Gastrocnemius medialis (tissue), 4 donors: ENCODE measurements around the gene MEIS1. TPM values are rescaled to one million over a fixed set of nuclear protein-coding genes. Genes with fewer than 3 reads are reported as not detected.

ENCODE experiments used
- ATAC-seq, 2 donors: fragments of 150-250 bp; one replicate each; pipeline ENCODE4 v1.9.1; 2016
- DNase-seq, 2 donors: peaks; one replicate each; pipeline ENCODE4 v3.0.0-alpha.2; 2019
- H3K27ac ChIP-seq, 4 donors: fragments of 200-600 bp; sonication (generic); 1 replicate in 1 of 4; 2 replicates in 3 of 4; pipeline ENCODE4 v1.5.1; 2016 to 2018; ENCODE audit warnings: mild to moderate bottlenecking in 2 of 4, moderate library complexity in 1 of 4
- H3K27me3 ChIP-seq, 3 donors: fragments of 200-600 bp; sonication (generic) in 2 of 3; 1 replicate in 1 of 3; 2 replicates in 2 of 3; pipeline versions ENCODE4 v1.5.1 to v1.6.0; 2016 to 2019; ENCODE audit warnings: mild to moderate bottlenecking in 1 of 3, moderate library complexity in 1 of 3
- H3K36me3 ChIP-seq, 2 donors: fragments of 200-600 bp; sonication (generic) in 1 of 2; one replicate each; pipeline ENCODE4 v1.5.1; 2017 to 2018
- H3K4me1 ChIP-seq, 2 donors: fragments of 200-600 bp; sonication (generic) in 1 of 2; one replicate each; pipeline ENCODE4 v1.5.1; 2016 to 2017; ENCODE audit warnings: mild to moderate bottlenecking in 2 of 2
- H3K4me3 ChIP-seq, 4 donors: fragments of 200-600 bp; sonication (generic) in 3 of 4; 1 replicate in 1 of 4; 2 replicates in 3 of 4; pipeline ENCODE4 v1.5.1; 2016 to 2019; ENCODE audit warnings: mild to moderate bottlenecking in 2 of 4
- H3K9me3 ChIP-seq, 3 donors: fragments of 200-600 bp; sonication (generic) in 2 of 3; 1 replicate in 1 of 3; 2 replicates in 2 of 3; pipeline ENCODE4 v1.5.1; 2016 to 2019
- POLR2A ChIP-seq, 2 donors: fragments of 450-650 bp; IDR thresholded peaks; one replicate each; pipeline ENCODE4 v1.6.1; 2017; ENCODE audit warnings: antibody characterized with exemption in 2 of 2, mild to moderate bottlenecking in 2 of 2, moderate library complexity in 2 of 2
- in situ Hi-C, 4 donors: fragments of 200-750 bp; cut with MboI; loops; one replicate each; pipeline versions ENCODE4 v1.15.0 to v1.8.0; 2017; ENCODE audit warnings: low sequenced_read_pairs in 4 of 4
- intact Hi-C: fragments of 100-400 bp; cut with DNase I; formaldehyde crosslinking; loops from one replicate; pipeline ENCODE4 v1.15.1; 2023; ENCODE audit warnings: low total_unique reads
- total RNA-seq, 4 donors: library from RNA; depleted of rRNA; stranded (reverse); fragments of >200 nt; gene quantifications; one replicate each; pipeline versions ENCODE4 v1.1.0 to v1.2.3, GENCODE V29; 2016
- TF ChIP-seq, protein P1 (sequence below), 5 experiments: fragments of 450-650 bp in 3 of 5; fragments of 200-600 bp in 2 of 5; sonication (generic) in 2 of 5; IDR thresholded peaks in 4 of 5; conservative IDR thresholded peaks in 1 of 5; 1 replicate in 4 of 5; 2 replicates in 1 of 5; pipeline ENCODE4 v1.5.1; 2016 to 2019; ENCODE audit warnings: antibody characterized with exemption in 5 of 5, mild to moderate bottlenecking in 3 of 5, moderate library complexity in 3 of 5

The MEIS1 gene
- total RNA-seq, 4 donors from 2014 or later = 1.3 to 8.2 (median 2.0) TPM

DNA sequence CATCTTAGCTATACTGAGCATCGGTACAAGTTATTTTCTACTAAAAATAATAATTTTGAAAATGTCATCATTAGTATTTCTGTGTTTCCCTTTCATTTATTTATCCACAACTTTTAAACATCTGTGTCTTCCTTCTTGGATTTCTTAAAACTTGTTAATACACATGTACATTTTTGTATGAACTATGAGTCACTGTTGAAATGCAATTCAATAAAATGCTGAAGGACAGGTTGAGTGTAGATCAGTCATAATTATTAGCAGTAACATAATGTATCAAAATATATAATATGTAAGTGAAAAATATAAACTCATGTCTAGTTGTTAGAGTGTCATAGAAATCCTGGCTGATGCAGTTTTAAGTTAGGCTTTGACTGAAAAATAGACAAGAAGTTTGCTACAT is 115.9 kb downstream of the MEIS1 start:
- no peak overlapping the region for H3K4me3 ChIP-seq
- no peaks in the 10 kb centered on the region for H3K9me3 ChIP-seq
- TF ChIP-seq, protein P1, sequence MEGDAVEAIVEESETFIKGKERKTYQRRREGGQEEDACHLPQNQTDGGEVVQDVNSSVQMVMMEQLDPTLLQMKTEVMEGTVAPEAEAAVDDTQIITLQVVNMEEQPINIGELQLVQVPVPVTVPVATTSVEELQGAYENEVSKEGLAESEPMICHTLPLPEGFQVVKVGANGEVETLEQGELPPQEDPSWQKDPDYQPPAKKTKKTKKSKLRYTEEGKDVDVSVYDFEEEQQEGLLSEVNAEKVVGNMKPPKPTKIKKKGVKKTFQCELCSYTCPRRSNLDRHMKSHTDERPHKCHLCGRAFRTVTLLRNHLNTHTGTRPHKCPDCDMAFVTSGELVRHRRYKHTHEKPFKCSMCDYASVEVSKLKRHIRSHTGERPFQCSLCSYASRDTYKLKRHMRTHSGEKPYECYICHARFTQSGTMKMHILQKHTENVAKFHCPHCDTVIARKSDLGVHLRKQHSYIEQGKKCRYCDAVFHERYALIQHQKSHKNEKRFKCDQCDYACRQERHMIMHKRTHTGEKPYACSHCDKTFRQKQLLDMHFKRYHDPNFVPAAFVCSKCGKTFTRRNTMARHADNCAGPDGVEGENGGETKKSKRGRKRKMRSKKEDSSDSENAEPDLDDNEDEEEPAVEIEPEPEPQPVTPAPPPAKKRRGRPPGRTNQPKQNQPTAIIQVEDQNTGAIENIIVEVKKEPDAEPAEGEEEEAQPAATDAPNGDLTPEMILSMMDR (IDR thresholded peaks at IDR 0.05 in 4 of 5, conservative IDR thresholded peaks at IDR 0.05 in 1 of 5) = no peak
- TF ChIP-seq POLR2A (IDR thresholded peaks at IDR 0.05) = no peak
- in situ Hi-C loops (no loop called here), intact Hi-C loops (no loop called here)
- H3K27me3 ChIP-seq = no peaks in the 10 kb centered on the region
- H3K27ac ChIP-seq = no peak overlapping the region
- ATAC-seq (no peak), DNase-seq (no peak)
- no peaks in the 10 kb centered on the region for H3K4me1 ChIP-seq
- no peaks in the 10 kb centered on the region for H3K36me3 ChIP-seq

DNA sequence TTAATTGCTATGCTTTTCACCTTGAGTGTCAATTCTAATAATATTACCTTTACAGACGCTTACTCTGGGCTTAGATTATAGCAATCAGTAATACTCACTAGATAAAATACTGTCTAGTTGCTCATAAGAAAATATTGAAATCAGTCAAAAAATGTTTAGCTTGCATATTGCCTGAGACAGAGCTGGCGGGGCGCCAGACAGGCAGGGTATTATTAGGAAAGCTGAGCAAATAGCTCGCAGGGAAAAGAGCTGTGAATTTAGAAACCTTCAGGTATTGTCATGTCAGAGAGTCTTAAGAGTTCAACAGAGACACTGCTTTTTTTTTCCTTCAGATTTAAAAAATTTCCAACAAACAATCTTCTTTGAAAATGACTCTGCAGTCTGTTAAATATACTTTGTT is 118.4 kb downstream of the MEIS1 start:
- no peak overlapping the region for H3K4me3 ChIP-seq
- H3K27me3 ChIP-seq = no peaks in the 10 kb centered on the region
- H3K27ac ChIP-seq = no peak overlapping the region
- DNase-seq (no peak), ATAC-seq (no peak)
- no peaks in the 10 kb centered on the region for H3K36me3 ChIP-seq
- intact Hi-C loops = no loop called here
- no peak for TF ChIP-seq POLR2A (IDR thresholded peaks at IDR 0.05)
- TF ChIP-seq, protein P1 (IDR thresholded peaks at IDR 0.05 in 4 of 5, conservative IDR thresholded peaks at IDR 0.05 in 1 of 5) = no peak
- in situ Hi-C loops = no loop called here
- H3K4me1 ChIP-seq = no peaks in the 10 kb centered on the region
- no peaks in the 10 kb centered on the region for H3K9me3 ChIP-seq

DNA sequence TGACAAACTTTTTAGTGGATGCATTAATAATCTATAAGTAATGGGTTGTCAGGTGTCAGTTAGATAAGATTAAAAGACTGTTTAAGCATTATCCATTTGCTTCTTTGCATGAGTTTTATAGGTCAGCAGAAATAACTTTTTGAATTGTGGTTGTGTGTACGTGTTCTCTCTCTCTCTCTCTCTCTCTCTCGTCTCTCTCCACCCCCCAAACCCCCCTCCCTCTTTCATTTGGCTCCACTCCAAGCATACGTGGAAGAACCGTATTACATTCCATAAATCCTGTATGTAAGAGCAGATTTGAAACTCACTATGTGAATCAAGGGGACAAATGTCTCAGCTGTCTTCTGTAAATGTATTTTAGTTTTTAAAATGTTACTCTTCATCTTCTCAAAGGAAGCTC is 120.2 kb downstream of the MEIS1 start:
- in situ Hi-C loops = no loop called here
- H3K27ac ChIP-seq = peak overlapping the region in 2 of 4 donors; percentile 11 to 12

DNA sequence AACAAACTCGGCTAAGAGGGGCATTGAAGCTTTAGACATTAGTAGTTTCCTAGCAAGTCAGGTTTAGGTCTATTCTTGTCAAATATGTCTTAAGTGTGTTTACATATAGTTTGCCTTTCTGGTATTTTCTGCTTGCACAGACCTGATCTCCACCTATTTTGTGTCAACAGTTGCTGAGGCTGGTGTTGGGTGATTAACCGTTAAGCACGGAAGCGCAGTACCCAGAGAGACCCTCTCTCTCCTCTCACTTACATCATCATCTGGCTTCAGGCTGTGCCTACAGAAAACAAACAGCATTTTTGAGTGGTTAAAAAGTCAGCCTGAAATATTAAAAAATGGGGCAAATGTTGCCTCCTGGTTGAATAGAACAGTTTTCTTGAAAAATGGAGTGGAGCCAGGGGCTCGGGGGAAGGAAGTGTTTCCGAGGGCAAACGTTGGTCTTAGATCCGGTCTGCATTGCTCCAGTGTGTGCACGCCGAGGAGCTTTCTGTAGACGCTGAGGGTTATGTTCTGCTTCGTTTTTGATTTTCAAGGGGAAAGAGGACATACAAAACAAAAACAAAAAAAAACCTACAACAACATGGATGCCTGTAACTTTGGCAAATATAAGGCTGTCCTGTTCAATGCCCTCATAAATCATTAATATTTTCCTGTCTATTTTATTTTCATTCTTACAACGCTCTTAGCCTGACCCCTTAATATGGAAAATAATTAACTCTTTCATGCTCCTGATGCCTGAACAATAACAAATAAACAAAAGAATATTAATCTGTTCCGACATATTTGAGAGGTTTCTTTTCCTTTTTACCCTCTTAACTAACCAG is 120.8 kb downstream of the MEIS1 start:
- Histone ChIP-seq H3K4me3 (peak overlapping the region; percentile 54 to 59 (median 54)), H3K27ac (peak overlapping the region in 3 of 4 donors; percentile 11 to 30 (median 12)), H3K4me1 (no peaks in the 10 kb centered on the region), H3K27me3 (no peaks in the 10 kb centered on the region), H3K36me3 (no peaks in the 10 kb centered on the region), H3K9me3 (no peaks in the 10 kb centered on the region)
- DNase-seq (no peak), ATAC-seq (peak; percentile 11 to 54)
- TF ChIP-seq, protein P1 (IDR thresholded peaks at IDR 0.05 in 4 of 5, conservative IDR thresholded peaks at IDR 0.05 in 1 of 5) = no peak
- TF ChIP-seq POLR2A (IDR thresholded peaks at IDR 0.05) = no peak
- intact Hi-C loops (no loop called here), in situ Hi-C loops (no loop called here)

More for the DNA sequence above, 120.2 kb downstream of the MEIS1 start:
- H3K9me3 ChIP-seq = no peaks in the 10 kb centered on the region
- intact Hi-C loops = no loop called here
- H3K36me3 ChIP-seq = no peaks in the 10 kb centered on the region
- DNase-seq (no peak), ATAC-seq (no peak)
- no peak for TF ChIP-seq POLR2A (IDR thresholded peaks at IDR 0.05)
- TF ChIP-seq, protein P1 (IDR thresholded peaks at IDR 0.05 in 4 of 5, conservative IDR thresholded peaks at IDR 0.05 in 1 of 5) = no peak
- H3K4me3 ChIP-seq = peak overlapping the region; percentile 54 to 59 (median 54)
- H3K27me3 ChIP-seq = no peaks in the 10 kb centered on the region
- no peaks in the 10 kb centered on the region for H3K4me1 ChIP-seq
